GM18909 (cell line): ENCODE measurements around the gene CAND2.
"Not testable (repeated sequence)": the region's sequence is repeated elsewhere in the genome, so short reads cannot be mapped to it uniquely, and the experiment has no call there.

Experiments
- ATAC-seq: cut with Tn5 transposase; IDR thresholded peaks from one replicate; pipeline ENCODE4 v1.9.1; 2021; ENCODE audit warnings: mild to moderate bottlenecking; ENCODE audit not compliant: unreplicated experiment, poor library complexity

CAND2 gene

DNA sequence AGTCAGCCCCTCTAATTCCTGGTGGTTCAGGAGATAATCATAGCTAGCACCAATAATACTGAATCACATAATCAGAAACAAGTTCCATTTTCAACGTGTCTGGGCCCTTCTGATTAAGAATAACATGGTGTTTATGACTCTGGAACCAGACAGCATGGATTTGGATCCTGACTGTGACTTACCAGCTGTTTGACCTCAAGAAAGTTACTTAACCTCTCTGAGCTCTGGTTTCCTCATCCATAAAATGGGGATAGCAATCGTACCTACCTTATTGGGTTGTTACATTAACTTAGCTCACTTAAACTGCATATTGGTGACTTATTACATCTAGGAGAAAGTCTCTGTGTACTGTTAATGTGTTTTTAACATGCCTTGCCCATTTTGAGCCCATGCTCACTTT lies 26.7 kb upstream of the CAND2 start:
- no peak for ATAC-seq

- no peak for ATAC-seq
These were observed 25.2 kb upstream of the CAND2 start for GRCh38 chr3:12771236-12771635.

GRCh38 chr3:12772462-12772861 lies 24.0 kb upstream of the CAND2 start:
- ATAC-seq: no peak

- no peak for ATAC-seq
These were observed 23.3 kb upstream of the CAND2 start for GRCh38 chr3:12773030-12773709.

DNA sequence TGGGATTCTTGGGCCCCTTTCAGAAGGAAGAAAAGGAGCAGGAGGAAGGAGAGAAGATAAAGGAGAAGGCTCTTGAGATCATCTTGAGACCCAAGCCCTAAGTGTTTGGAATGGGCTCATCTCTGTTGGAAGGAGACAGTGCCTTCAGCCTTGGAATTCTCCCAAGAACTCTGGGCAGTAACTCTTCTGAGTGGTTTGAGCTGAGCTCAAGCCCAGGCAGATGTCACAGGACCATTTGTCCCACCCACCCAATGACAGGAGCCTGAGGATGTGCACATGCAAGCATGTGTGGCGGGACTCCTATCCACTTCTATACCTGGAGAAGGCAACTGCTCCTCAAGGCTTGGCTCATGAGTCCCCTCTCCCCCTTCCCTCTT lies 22.8 kb upstream of the CAND2 start:
- no peak for ATAC-seq

- no peak for ATAC-seq
These were observed 21.9 kb upstream of the CAND2 start for GRCh38 chr3:12774619-12775018.

GRCh38 chr3:12775226-12775625 lies 21.3 kb upstream of the CAND2 start:
- ATAC-seq: no peak

DNA sequence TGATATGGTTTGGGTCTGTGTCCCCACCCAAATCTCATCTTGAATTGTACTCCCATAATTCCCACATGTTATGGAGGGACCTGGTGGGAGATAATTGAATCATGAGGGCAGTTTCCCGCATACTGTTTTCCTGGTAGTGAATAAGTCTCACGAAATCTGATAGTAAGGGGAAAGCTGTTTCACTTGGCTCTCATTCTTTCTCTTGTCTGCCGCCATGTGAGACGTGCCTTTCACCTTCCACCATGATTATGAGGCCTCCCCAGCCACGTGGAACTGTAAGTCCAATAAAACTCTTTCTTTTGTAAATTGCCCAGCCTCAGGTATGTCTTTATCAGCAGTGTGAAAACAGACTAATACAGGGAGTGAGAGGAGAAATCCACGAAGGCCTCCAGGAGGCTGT lies 20.5 kb upstream of the CAND2 start:
- ATAC-seq: not testable (repeated sequence)

DNA sequence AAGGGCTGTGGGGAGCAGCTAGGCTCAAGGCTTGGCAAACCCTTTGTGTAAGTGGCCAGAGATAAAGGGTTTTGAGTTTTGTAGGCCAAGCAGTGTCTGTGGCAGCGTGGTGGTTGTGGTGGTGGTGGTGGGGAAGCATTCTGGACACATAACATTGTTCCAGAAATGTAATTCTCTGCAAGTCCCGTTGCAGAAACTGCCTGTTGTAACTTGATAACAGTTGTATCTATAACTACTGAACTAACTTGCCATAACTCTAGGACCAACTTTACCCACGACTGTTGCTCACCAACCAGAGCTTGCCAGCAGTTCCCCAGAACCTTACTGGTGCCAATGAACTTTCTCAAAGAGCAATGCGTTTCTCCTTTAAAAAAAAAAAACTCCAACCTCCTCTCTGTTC lies 19.3 kb upstream of the CAND2 start:
- no peak for ATAC-seq

DNA sequence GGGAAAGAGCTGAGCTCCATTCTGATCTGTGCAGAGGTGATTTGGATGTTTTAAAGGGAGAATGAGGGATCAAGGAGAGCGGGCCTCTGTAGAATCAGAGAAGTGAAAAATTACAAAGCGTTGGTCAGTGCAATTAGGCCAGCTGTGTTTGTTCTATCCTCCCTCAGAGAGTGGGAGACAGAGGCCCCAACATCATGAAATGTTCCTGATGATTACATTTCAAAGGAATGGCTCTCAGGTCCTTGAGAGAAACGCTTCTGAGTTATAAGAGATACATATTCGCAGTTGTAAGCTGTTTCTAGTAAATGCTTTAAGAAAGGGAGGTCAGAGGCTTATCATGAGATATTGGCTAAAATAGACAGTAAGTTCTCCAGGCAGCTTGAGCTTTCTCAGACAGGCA lies 15.7 kb upstream of the CAND2 start:
- no peak for ATAC-seq

DNA sequence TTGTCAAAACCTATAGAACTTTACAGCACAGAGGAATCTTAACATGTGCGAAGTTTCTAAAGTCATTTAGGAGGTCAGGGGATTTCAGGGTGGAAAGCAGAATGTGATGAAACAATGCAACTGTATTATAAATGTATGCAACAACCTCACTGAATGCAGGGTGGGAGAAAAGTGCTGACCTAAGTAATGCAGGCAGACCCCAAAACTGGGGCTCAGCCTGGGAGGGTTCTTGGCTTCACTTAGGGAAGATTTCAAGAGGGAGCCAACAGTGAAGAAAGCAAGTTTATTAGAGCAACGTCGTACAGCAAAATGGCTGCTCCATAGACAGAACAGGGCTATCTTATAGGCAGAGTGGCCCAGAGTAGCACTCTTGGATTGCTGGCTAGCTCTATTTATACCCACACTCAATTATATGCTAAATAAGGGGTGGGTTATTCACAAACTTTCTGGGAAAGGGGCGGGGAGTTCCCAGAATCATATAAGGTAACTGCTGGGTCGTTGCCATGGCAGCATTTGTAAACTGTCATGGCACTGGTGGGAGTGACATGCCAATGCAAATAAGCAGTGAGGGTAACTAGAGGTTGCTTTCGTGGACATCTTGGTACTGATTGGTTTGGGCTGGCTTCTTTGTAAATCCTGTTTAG lies 14.2 kb upstream of the CAND2 start:
- no peak for ATAC-seq

GRCh38 chr3:12785096-12785495 lies 11.4 kb upstream of the CAND2 start:
- ATAC-seq: no peak

DNA sequence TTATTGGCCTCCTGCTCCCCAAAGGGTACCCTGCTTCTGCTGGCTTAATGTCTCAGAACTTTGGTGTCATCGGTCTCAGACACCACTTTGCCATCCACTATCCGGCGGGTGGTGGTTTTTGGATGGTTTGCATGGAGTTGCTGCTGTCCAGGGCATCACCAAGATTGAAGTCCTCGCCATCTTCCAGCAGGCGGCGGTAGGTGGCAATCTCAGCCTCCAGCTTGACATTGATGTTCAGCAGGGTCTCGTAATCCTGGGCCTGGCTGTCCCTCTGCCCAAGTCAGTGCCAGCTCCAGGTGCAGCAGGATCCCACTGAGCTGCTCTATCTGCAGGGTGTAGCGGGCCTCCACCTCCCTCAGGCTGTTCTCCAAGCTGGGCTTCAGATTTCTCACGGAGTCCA lies 9.1 kb upstream of the CAND2 start:
- not testable (repeated sequence) for ATAC-seq

GRCh38 chr3:12787967-12788690 lies 8.4 kb upstream of the CAND2 start:
- not testable (repeated sequence) for ATAC-seq

- no peak for ATAC-seq
These were observed 5.0 kb upstream of the CAND2 start for GRCh38 chr3:12791430-12791829.

DNA sequence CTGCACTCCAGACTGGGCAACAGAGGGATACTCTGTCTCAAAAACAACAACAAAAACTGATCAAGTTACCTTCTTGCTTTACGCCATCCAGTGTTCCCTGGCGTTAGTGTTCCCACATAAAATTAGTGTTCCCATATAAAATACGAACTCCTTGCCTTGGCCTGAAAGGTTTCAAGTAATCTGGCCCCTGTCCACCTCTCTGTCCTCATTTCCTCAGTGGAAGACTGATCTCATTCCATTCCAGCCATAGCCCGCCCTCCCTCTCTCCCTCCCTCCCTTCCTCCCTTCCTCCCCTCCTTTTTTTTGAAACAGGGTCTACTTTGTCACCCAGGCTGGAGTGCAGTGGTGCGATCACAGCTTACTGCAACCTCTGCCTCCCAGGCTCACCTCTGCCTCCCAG lies 2.8 kb upstream of the CAND2 start:
- ATAC-seq: no peak

DNA sequence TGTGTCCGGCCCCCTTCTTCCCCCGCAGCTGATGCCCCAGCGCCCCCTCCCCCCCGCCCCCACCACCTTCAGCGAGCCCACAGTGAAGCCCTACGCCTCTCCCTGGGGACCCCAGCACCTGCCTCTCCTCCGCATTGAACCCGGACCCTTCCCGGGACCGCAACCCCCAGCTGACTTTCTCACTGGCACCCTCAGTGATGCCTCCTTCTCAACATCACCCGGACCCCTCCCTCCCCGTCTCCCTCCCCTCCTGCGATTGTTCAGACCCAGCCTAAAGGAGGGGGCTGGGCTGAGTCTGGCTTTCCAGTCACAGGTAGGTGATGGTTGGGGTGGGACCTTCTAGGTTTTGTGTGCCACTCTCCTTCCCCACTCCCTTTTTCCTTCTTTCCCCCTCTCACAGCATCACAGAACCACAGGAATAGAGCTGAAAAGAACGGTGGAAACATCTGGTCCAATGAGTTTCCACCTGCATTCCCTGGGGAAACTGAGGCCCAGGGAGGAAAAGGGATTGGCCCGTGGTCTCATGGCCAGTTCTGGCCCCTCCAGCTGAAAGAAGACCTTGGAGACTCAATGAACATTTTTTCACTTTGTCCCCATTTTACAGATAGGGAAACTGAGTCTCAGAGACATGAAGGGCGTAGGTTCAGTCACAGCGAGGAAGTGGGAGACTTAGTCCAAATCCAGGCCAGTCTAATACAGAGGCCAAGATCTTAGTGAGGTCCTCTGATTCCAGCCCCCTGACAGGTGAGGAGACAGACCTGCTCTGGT lies 828 bp downstream of the CAND2 start:
- no peak for ATAC-seq

- ATAC-seq: no peak
These were observed 1.5 kb downstream of the CAND2 start for GRCh38 chr3:12797892-12798558.

DNA sequence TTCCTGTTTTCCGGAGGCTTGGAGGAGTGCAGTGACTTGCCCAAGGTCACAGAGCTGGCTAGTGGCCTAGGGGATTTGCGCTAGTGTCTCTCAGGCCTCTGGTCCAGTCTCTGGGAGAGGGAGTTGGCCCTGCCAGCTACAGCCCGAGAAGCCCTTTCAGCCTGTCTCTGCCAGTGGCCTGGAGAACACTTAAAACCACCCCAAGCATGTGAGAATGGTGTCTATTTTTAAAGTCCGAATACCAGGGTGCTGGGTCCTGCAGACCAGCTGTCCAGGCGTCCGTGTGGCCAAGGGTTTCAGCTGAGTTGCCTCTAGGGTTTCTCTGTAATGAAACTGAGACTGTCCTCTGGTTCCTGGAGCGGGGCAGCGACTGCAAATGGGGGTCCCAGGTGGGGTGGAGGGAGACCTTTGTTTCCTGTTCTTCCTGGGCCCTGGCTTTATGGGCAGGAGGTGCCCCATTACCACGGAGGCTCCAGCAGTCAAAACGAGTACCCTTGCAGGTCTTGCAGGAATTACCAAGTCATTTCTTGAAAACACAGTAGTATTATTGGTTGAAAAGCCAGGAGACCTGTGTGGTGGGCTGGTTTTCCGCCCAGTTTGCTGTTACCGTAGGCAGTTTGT lies 2.2 kb downstream of the CAND2 start:
- no peak for ATAC-seq
